ENCODE measurements around the gene PTPRN.
"Not testable (repeated sequence)": the region's sequence is repeated elsewhere in the genome, so short reads cannot be mapped to it uniquely, and the experiment has no call there.

PTPRN gene

GRCh38 chr2:219266886-219267285, 42.3 kb downstream of the PTPRN start:
- no peak for DNase-seq

- no peak for DNase-seq
These were observed 43.0 kb downstream of the PTPRN start for GRCh38 chr2:219266232-219266631.

GRCh38 chr2:219261024-219261855, 48.0 kb downstream of the PTPRN start:
- no peak for DNase-seq

- not testable (repeated sequence) for DNase-seq
These were observed 50.3 kb downstream of the PTPRN start for GRCh38 chr2:219258942-219259341.

GRCh38 chr2:219254590-219255201, 54.5 kb downstream of the PTPRN start:
- DNase-seq = peak; percentile 49 to 72

GRCh38 chr2:219253753-219254589, 55.2 kb downstream of the PTPRN start, which contains the start of gene TUBA4A:
Gene TUBA4A, minus strand, starts transcription at chr2:219253918. Its CDS starts 60 bp downstream, at chr2:219253858.
- DNase-seq = peak; percentile 81 to 90

- peak; percentile 37 to 43 for DNase-seq
These were observed 56.1 kb downstream of the PTPRN start, which contains the start of gene TUBA4B for GRCh38 chr2:219252900-219253752. Gene TUBA4B, plus strand, starts transcription at chr2:219253243. Its CDS starts 165 bp downstream, at chr2:219253408.

- DNase-seq = no peak
These were observed 56.7 kb downstream of the PTPRN start for GRCh38 chr2:219252570-219252899.

- DNase-seq = no peak
These were observed 57.1 kb downstream of the PTPRN start for GRCh38 chr2:219252084-219252483.

- no peak for DNase-seq
These were observed 57.5 kb downstream of the PTPRN start for GRCh38 chr2:219251656-219252055.

- DNase-seq = peak; percentile 39 to 43
These were observed 59.0 kb downstream of the PTPRN start for GRCh38 chr2:219250049-219250781.

- DNase-seq = no peak
These were observed 59.8 kb downstream of the PTPRN start for GRCh38 chr2:219249203-219249980.

- no peak for DNase-seq
These were observed 60.4 kb downstream of the PTPRN start for GRCh38 chr2:219248845-219249202.

GRCh38 chr2:219247678-219248642, 61.2 kb downstream of the PTPRN start:
- DNase-seq = peak in 1 of 2 donors; percentile 39

- DNase-seq = no peak
These were observed 62.6 kb downstream of the PTPRN start for GRCh38 chr2:219246559-219246958.

- no peak for DNase-seq
These were observed 63.3 kb downstream of the PTPRN start for GRCh38 chr2:219245899-219246230.

- peak; percentile 94 for DNase-seq
These were observed 63.9 kb downstream of the PTPRN start, which contains the start of the genes GLB1L and STK16 for GRCh38 chr2:219245148-219245898. Gene GLB1L, minus strand, starts transcription at chr2:219245444. Its CDS starts 1,871 bp downstream, at chr2:219243573. Gene STK16, plus strand, starts transcription at chr2:219245479. Its CDS starts 521 bp downstream, at chr2:219246000.

- DNase-seq = no peak
These were observed 64.4 kb downstream of the PTPRN start for GRCh38 chr2:219244789-219245147.
